Loucy (cell line): Measurements from ENCODE around the gene CHST1.

Experiments
- EZH2phosphoT487 ChIP-seq: fragments of 200-600 bp; IDR thresholded peaks from 2 replicates; pipeline ENCODE4 v1.6.1; 2018; ENCODE audit warnings: antibody characterized with exemption, mild to moderate bottlenecking, moderate library complexity, borderline replicate concordance
- TF ChIP-seq, protein P1 (sequence below): fragments of 200-600 bp; sonication (generic); conservative IDR thresholded peaks from 2 replicates; pipeline ENCODE4 v1.5.1; 2014; ENCODE audit warnings: mild to moderate bottlenecking, antibody characterized with exemption, low read length

- TF ChIP-seq, protein P1, sequence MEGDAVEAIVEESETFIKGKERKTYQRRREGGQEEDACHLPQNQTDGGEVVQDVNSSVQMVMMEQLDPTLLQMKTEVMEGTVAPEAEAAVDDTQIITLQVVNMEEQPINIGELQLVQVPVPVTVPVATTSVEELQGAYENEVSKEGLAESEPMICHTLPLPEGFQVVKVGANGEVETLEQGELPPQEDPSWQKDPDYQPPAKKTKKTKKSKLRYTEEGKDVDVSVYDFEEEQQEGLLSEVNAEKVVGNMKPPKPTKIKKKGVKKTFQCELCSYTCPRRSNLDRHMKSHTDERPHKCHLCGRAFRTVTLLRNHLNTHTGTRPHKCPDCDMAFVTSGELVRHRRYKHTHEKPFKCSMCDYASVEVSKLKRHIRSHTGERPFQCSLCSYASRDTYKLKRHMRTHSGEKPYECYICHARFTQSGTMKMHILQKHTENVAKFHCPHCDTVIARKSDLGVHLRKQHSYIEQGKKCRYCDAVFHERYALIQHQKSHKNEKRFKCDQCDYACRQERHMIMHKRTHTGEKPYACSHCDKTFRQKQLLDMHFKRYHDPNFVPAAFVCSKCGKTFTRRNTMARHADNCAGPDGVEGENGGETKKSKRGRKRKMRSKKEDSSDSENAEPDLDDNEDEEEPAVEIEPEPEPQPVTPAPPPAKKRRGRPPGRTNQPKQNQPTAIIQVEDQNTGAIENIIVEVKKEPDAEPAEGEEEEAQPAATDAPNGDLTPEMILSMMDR = no peak
- no peak for TF ChIP-seq EZH2phosphoT487
These were observed 45.1 kb upstream of the CHST1 start for GRCh38 chr11:45710561-45710960.
